M059J (cell line): ENCODE results near the gene CAMSAP1. TPM values are rescaled to one million over a fixed set of nuclear protein-coding genes. Genes with fewer than 3 reads are reported as not detected.

ENCODE experiments used
- DNase-seq: peaks from one replicate; pipeline ENCODE4 v3.0.0-alpha.2; 2012; ENCODE audit warnings: low read depth
- total RNA-seq: library from RNA; depleted of rRNA; stranded (reverse); fragments of >200 nt; shearing (Covaris generic); gene quantifications from 2 replicates; pipeline ENCODE4 v1.2.3, GENCODE V29; 2014

The CAMSAP1 gene
- total RNA-seq, 1 experiment from 2014 or later: 21.5 TPM

DNA sequence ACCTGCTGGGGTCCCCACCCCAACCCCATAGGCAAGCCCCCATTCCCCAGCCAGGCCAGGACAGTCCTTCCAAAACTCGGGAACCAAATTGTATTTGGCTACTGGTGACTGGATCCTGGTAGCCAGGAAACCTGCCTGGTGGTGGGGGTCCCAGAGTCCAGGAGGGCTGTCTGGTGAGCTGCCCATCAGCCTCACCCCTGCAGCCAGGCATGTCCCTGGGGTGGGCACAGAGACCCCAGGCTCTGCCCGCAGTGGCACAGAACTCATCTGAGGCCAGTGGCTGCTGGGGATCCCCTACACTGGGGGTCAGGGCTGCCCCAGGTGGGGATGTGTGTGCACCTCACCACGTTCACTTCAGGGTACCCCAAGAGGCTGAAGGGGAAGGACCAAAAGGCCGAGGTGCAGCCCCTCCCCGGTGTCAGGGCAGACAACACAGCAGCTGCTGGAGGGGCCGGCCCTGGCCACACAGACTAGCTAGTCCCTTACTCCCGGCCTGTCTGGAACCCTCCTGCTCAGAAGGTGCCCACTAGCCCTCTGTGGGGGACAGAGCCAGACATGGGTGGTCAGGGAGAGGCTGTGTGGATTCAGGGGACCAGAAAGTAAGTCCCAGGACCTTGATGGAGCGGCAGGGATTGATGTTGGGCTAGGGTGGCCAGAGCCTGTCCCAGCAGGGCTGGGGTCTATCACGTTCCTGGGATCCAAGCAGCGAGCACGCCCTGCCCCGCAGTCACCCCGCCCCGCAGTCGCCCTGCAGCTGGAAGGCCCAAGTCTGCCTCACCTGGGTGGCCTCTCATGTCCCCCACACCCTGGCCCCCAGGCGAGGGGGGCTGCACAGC lies 113.9 kb downstream of the CAMSAP1 start:
- DNase-seq: no peak

DNA sequence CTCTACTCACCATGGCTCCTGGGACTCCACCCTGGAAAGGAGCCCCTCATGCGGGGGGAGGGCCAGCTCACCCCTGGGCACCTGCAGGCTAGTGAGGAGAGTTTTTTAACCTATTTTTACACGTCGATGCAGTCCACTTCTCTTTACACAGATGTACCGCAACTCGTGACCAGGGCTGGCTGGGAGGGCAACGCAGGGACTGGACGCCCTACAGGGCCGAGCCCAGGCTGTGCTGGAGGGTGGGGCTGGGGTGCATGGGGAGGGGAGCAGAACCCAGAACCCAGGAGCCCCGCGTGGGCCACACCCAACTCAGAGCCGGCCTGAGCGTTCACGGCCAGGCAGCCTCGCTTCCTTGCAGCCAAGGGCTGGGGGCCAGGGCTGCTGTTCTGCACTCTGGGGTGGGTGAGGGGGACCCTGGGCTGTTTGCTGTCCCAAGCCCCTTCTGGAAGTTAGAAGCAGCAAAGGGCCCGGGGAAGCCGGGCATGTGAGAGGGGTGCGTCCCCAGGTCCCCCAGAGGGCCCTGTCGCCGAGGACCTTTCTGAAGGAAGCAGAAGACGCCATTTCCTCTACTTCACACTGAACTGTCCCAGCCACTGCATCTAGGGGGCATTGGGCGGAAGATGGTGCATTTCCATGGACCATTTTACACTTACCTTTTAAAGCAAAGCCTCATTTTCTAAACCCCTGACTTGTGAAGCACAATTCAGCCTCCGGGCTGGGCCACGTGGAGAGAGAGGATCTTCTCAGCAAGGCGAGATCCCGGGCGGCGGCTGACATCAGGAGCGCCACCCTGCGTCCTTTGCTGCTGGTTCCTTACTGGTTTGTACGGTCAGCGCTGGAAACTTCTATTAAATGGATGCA lies 114.8 kb downstream of the CAMSAP1 start:
- DNase-seq: no peak

DNA sequence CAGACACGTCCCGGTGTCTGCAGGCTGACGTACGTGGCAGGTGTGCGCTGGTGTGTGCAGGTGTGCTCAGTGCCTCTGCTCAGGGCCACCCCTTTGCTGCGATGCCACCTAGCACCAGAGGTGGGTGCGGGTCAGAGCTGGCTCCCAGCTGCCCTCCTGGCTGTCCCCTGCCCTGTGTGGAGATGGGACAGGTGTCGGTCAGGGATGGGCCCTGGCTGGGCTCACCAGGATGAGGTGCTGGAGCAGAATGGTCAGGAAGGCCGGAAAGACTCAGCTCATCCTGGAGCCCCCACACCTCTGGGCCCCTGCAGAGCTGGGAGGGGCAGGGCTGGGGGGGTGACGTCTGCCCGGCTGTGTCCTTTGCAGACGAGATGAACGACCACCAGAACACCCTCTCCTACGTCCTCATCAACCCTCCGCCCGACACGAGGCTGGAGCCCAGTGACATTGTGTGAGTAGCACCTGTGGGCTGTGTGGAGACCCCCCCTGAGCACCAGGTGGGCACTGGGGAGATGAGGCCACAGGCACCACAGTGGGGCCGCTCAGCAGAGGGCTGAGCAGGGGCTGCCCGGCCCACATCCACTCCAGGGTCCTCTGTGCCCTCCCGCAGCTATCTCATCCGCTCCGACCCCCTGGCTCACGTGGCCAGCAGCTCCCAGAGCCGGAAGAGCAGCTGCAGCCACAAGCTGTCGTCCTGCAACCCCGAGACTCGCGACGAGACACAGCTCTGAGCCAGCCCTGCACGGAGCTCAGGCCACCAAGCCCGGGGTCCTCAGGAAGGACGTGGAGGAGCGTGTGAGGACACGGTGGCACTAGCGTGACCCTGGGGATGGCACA lies 115.7 kb downstream of the CAMSAP1 start:
- no peak for DNase-seq

DNA sequence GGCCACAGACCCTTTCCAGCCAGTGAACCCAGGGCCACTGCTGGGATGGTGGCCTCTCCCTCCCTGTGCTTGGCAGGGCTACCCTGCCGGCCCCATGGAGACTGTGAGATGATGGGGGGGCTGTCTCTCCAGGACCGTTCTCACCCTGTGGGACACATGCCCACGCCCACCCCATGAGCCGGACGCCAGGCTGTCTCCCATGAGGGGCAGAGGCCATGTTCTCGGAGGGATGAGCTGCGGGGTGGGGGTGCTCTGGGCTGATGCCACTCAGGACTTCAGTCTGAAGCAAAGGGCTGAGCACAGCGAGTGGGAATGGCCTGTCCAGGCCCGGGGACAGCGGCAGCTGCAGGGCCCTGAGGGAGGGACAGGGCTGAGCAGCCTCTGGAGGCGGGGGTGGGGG lies 116.5 kb downstream of the CAMSAP1 start:
- DNase-seq: no peak

DNA sequence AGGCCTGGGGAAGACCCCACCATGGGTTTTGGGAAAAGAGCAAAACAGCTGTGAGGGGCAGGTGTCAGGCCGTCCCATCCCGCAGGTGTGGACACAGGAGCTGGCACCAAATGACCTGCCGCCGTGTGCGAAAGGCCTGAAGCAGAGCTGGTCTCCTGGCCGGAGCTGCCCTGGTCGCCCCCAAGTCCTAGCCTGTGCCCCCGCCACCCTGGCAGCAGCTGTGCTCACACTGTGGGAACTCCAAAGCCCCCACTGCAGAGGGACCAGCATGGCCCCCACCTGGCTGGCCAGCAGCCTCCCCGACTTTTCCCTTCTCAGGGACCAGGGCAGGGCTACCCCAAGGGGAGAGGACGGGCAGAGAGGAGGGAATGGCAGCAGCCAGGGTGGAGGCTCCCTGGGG lies 117.0 kb downstream of the CAMSAP1 start:
- DNase-seq: no peak

DNA sequence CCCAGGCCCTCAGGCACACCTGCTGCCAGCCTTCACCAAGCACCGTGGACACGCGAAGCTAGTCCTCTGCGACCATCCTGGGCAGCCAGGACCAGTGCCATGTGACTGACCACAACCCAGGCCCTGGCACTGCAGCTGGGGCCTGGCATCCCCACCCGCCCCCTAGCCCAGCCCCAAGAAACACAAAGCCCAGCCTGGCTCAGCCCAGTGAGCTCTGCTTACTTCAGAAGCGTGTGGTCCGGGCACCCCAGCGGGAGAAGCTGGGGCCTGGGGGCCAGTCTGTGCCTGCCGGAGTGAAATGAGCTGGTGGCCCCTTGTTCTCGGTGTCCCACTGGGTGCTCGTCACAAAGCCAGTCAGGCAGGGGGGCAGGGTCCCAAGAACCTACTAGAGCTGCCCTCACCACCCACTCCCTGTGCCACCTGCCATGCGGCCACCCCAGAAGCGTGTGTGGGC lies 117.5 kb downstream of the CAMSAP1 start:
- no peak for DNase-seq

DNA sequence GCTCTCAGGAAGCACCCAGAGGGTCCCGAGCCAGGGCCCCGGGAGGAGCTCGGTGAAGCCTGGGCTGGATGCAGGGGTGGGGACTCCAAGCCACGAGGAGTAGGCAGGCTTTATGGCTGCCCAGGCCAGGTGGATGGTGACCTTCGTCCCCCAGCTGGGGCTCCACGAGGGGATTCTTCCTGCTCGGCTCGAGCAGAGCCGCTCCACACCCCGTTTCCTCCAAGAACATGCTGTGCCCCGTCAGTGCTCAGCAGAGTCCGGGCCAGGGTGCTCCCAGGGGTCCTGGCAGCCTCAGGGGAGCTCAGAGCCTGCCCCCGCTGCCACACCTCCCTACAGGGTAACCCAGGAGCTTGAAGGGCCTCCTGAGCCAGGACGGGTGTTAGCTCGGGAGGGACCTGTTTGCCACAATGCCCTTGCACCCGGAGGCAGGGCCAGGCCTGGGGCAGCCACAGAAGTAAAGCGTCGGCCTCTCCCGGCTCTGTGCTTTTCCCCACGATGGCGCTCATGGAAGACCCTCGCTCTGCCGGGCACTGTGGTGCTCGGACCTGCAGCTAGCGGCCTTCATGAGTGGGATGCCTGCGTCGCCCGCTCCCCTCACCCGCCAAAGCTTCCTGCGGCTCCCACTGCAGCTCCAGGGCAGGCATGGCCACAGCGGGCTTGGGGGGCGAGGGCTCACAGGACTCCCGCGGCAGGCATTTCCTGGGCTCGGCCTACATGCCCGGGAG lies 118.6 kb downstream of the CAMSAP1 start:
- DNase-seq: no peak

DNA sequence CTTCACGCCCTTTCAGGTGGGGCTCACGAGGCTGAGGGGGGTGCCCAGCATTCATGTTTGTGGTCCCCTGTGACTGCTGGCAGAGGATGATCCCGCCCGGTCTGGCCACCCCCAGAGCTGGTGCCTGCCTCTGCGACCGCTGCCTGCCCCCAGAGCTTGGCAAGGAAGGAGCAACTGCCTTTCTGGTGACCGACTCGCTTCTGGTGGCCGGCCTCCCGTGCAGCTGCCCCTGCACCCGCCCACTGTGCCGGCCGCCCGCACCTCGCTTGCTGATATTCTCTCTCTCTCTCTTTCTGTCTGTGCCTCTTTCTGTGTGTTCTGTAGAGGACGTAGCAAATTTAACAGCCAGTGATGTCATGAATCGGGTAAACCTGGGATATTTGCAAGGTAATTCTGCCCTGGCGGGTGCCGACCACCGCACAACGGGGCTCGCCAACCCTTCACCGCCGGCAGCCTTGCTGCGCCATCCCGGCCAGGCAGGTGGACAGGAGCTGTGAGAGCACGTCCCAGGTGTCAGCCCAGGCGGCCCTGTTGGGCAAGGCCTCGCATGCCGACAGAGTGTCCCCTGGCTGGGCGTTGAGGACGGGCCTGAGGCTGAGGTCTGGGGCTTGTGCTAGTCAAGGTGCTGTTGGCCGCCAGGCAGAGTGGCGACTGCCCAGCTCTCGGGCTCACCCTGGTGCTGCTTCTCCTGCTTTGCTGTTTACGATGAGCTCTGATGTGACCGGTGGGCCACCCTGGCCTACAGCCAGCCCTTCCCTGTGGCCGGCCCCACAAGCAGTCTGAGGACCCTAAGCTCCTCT lies 119.4 kb downstream of the CAMSAP1 start:
- DNase-seq: no peak

DNA sequence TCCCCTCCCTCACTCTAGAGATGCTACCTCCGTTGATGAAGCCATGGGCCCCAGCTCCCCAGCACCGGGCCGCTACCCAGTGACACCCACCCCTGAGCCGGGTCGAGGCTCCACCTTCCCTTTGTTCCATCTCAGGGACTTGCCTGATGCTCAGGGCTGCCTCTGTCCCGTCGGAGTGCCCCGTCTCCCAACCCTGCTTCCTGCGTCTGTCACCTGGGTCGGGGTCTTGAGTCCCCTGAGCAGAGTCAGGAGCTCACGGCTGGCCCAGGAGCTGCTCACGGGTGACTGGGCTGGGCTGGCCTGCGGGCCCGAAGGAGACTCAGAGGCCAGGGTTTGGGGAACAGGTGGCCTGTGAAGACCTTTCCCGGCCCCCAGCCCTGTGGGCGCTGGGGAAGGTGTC lies 120.0 kb downstream of the CAMSAP1 start:
- no peak for DNase-seq

DNA sequence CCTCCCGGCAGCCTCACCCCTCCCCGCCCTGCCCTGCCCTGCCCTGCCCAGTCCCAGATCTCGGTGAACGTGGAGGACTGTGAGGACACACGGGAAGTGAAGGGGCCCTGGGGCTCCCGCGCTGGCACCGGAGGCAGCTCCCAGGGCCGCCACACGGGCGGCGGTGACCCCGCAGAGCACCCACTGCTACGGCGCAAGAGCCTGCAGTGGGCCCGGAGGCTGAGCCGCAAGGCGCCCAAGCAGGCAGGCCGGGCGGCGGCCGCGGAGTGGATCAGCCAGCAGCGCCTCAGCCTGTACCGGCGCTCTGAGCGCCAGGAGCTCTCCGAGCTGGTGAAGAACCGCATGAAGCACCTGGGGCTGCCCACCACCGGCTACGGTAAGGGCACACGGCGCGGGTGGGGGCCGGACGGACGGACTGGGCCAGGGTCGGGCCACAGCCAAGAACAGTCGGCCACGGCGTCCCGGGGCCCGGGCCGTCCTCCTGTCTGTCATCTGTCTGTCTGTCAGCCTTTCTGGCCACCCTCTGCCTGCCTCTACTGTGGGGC lies 121.1 kb downstream of the CAMSAP1 start:
- DNase-seq: no peak

DNA sequence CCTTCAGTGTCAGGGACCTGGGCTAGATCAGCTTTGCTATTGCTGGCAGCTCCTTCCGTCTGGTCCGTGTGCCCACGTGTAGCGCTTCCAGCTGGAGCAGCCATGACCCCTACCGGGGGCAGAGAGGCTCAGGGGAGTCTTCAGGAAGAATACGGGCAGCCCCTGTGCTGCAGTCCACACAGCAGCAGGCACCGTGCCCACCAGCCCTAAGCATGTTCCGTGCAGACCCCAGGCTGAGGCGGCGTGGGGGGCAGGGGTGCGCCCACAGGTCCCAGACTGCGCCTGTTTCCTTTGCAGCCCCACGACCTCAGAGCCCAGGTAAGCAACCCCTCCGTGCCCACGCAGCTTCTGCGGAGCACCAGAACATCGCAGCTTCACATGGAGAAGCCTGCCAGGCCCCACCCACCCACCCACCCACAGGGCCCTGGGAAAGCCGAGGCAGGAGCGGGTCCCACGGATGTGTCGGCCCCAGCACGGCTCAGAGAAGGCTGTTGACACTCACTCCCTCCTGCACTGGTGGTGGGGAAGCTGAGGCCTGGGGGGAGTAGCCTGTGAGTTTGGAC lies 122.3 kb downstream of the CAMSAP1 start:
- no peak for DNase-seq

DNA sequence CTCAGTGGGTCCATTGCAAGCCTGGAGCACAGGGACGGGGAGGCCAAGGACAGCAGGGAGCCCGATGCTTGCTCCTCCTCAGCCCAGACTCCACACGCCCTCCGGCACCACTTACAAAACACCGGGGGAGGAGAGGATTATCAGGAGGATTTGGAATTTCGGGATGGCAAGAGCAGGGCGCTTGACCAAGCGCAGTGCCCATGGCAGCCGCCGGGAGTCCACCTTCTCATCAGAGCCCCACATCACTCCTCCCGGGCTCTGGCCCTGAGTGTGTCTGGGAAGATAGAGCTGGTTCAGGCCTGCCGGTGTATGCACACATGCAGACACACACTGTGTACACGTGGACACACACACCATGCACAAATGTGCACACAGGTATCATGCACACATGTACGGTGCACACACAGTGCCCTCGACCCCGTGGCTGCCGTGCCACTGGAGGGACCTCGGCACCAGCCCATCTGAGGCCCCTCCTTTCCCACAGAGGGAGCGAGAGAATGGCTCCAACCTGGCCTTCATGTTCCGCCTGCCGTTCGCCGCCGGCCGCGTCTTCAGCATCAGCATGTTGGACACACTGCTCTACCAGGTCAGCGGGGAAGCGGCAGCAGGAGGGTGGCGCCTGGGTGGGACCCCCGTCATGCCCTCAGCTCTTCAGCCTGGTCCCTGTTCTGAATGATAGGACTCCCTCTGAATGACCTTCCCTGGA lies 123.7 kb downstream of the CAMSAP1 start:
- DNase-seq: no peak

DNA sequence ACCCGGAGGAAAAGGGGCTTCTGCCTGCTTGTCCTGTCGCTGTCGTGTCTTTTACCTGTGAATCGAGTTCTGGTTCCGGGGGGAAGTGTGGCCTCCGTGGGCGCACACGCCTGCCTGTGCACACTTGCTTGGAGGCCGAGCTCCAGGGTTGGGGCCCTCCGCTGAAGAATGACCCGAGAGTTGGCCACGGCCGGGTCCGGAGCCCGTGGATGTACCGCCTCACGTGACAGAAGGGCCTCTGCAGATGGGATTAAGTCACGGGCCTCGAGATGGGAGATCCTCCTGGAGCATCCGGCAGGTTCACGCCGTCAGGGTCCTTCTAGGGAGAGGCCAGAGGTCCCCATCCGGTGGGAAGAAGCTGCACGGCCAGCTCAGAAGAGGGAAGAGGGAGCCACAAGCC lies 124.4 kb downstream of the CAMSAP1 start:
- DNase-seq: no peak

DNA sequence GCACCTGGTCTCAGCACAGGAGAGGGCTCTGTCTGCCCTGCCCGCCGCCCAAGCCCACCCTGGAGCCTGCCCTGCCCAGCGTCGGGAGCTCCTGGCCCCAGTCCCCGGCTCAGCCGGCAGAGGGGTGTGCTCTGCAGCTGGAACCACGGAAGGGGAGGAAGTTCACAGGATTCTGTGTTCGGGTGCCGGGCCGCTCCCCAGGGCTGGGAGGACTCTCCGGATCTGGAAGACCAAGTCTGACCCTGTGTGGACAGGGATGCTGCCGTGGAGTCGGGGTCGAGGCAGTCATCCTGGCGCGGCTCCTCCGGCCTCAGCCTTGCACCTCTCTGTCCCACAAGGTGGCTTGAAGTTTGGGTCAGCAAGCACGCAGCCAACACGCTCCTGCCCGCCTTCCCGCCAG lies 126.7 kb downstream of the CAMSAP1 start:
- DNase-seq: no peak

DNA sequence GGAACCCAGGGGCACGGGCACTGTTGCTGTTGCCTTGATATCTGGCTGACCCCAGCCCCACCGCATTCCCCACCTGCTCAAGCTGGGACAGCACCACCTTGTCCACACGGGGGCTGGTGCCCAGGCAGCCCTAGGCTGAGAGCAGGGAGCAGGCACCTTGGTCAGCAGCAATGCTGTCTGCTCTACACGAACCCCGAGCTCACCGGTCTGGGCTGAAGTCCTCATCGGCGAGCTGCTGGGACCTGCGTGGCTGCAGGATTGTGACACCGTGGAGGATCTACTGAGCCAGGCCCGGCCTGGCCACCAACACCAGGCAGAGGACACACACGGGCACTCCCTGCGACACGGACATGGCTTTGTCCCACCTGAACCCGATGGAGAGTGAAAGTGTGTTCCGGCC lies 127.3 kb downstream of the CAMSAP1 start:
- DNase-seq: no peak

DNA sequence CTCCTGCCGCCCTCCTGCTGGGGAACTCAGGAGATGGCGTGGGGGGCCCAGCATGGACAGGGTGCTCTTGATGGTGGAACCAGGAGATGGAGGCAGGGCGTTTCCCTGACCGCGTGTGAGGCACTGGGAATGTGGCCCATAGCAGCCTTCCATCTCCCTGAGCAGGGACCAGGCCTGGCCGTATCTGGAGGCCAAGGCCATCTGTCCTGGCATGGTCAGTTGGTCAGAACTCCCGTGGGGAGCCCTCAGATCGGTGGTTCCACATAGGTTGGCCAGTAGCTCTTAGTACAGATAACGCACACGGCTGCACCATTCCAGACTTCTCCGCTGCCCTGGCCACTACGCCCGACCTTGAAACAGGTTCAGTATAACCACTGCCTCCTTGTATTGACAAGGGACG lies 127.8 kb downstream of the CAMSAP1 start:
- no peak for DNase-seq

DNA sequence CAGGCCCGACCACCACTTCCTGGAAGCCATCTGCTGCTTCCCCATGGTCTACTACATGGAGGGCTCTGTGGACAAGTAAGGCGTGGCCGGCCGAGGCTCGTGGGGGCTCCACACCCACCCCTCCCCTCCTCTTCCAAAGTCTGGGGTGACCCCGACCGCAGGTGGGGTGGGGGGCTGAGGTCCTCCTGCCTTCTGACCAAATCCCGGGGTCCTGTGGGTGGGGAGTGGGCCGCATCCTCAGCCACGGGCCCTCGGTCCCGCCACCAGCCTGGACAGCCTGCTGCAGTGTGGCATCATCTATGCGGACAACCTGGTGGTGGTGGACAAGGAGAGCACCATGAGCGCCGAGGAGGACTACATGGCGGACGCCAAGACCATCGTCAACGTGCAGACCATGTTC lies 128.9 kb downstream of the CAMSAP1 start:
- DNase-seq: no peak

DNA sequence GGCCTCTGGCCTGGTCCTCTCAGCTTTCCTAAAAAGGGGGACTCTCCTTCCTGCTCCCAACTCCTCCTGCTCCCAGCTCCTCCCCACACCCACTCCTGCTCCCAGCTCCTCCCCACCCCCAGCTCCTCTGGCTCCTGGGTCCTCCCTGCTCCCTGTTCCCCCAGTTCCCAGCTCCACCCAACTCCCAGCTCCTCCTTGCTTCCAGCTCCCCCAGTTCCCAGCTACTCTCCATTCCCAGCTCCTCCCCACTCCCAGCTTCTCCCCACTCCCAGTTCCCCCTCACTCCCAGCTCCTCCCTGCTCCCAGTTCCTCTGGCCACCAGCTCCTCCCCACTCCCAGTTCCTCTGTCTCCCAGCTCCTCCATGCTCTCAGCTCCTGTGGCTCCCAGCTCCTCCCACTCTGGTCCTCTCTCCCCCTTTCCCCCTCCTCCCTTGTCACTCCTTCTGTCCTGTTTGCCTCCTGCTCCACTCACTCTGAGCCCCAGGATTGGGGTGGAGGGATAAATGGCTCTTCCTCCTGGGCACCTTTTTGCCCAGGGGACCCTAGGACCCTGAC lies 129.6 kb downstream of the CAMSAP1 start:
- DNase-seq: no peak
